GM23338 (cell line): Measurements from ENCODE around the gene TBC1D9. TPM values are rescaled to one million over a fixed set of nuclear protein-coding genes. Genes with fewer than 3 reads are reported as not detected.
"Not testable (repeated sequence)": the region's sequence is repeated elsewhere in the genome, so short reads cannot be mapped to it uniquely, and the experiment has no call there.

ENCODE experiments used
- ATAC-seq: fragments of 200-7000 bp; cut with Tn5 transposase; 3 replicates; pipeline ENCODE4 v1.9.1; 2020
- DNase-seq: peaks from one replicate; pipeline ENCODE4 v3.0.0-alpha.2; 2015; ENCODE audit warnings: low spot score
- H2AFZ ChIP-seq: fragments of 200-600 bp; sonication (generic); 2 replicates; pipeline ENCODE4 v1.8.0; 2016; ENCODE audit warnings: antibody characterized with exemption, mild to moderate bottlenecking, moderate library complexity
- H3F3A ChIP-seq: fragments of 200-600 bp; sonication (generic); replicated peaks from 2 replicates; pipeline ENCODE4 v1.8.0; 2017; ENCODE audit warnings: antibody characterized with exemption, mixed run types, low read depth
- H3K27ac ChIP-seq: fragments of 200-600 bp; sonication (generic); 2 replicates; pipeline ENCODE4 v1.6.1; 2016; ENCODE audit warnings: low read depth
- H3K27me3 ChIP-seq: fragments of 200-600 bp; sonication (generic); 2 replicates; pipeline ENCODE4 v1.8.0; 2016; ENCODE audit warnings: mild to moderate bottlenecking, mixed run types, moderate library complexity; ENCODE audit not compliant: insufficient read depth
- H3K36me3 ChIP-seq: fragments of 200-600 bp; sonication (generic); 2 replicates; pipeline ENCODE4 v1.8.0; 2016; ENCODE audit warnings: mild to moderate bottlenecking; ENCODE audit not compliant: insufficient read depth
- H3K4me1 ChIP-seq: fragments of 200-600 bp; sonication (generic); 2 replicates; pipeline ENCODE4 v1.8.0; 2016; ENCODE audit warnings: mild to moderate bottlenecking, moderate library complexity; ENCODE audit not compliant: insufficient read depth
- H3K4me2 ChIP-seq: fragments of 200-600 bp; sonication (generic); 2 replicates; pipeline ENCODE4 v1.7.1; 2017; ENCODE audit warnings: mixed run types
- H3K4me3 ChIP-seq: fragments of 200-600 bp; sonication (generic); 2 replicates; pipeline ENCODE4 v1.6.1; 2016; ENCODE audit warnings: mixed run types
- H3K79me2 ChIP-seq: fragments of 200-600 bp; sonication (generic); replicated peaks from 2 replicates; pipeline ENCODE4 v1.8.0; 2017; ENCODE audit warnings: mild to moderate bottlenecking; ENCODE audit not compliant: insufficient read depth
- H3K9me2 ChIP-seq: fragments of 200-600 bp; sonication (generic); 2 replicates; pipeline ENCODE4 v1.8.0; 2017; ENCODE audit not compliant: insufficient read depth
- H4K20me1 ChIP-seq: fragments of 200-600 bp; sonication (generic); replicated peaks from 2 replicates; pipeline ENCODE4 v1.8.0; 2017; ENCODE audit warnings: mild to moderate bottlenecking; ENCODE audit not compliant: insufficient read depth
- H3K27ac Mint-ChIP-seq: 2 replicates; pipeline ENCODE4 v1.8.0; 2020; ENCODE audit warnings: inconsistent platforms, mild to moderate bottlenecking, moderate library complexity, mixed read lengths
- H3K27me3 Mint-ChIP-seq: 3 replicates; pipeline ENCODE4 v1.8.0; 2022; ENCODE audit warnings: low read depth, mild to moderate bottlenecking, moderate library complexity, mixed read lengths, inconsistent platforms; ENCODE audit not compliant: insufficient read depth, poor library complexity
- H3K36me3 Mint-ChIP-seq: 3 replicates; pipeline ENCODE4 v1.8.0; 2021; ENCODE audit warnings: low read depth, mild to moderate bottlenecking, inconsistent platforms, moderate library complexity, mixed read lengths
- H3K4me1 Mint-ChIP-seq: 3 replicates; pipeline ENCODE4 v1.8.0; 2020; ENCODE audit warnings: mild to moderate bottlenecking, inconsistent platforms, mixed read lengths
- H3K4me3 Mint-ChIP-seq: 3 replicates; pipeline ENCODE4 v1.8.0; 2021; ENCODE audit warnings: moderate library complexity, mild to moderate bottlenecking, inconsistent platforms, mixed read lengths
- H3K9me3 Mint-ChIP-seq: 3 replicates; pipeline ENCODE4 v1.8.0; 2020; ENCODE audit warnings: moderate library complexity, mild to moderate bottlenecking, inconsistent platforms, mixed read lengths
- CREB1 ChIP-seq: fragments of 250-450 bp; sonication (Bioruptor Pico); IDR thresholded peaks from 2 replicates; pipeline ENCODE4 v1.5.0; 2020; ENCODE audit warnings: low read depth, mild to moderate bottlenecking, moderate library complexity
- CTCF ChIP-seq, 2 experiments: fragments of 200-600 bp in 1 of 2; sonication (generic) in 1 of 2; conservative IDR thresholded peaks; 2 replicates each; pipeline versions ENCODE4 v1.5.1 to v1.6.1; 2016 to 2017; ENCODE audit warnings: antibody characterized with exemption in 2 of 2, low read depth in 2 of 2, mild to moderate bottlenecking in 2 of 2, moderate library complexity in 1 of 2
- ETS1 ChIP-seq: IDR thresholded peaks from 2 replicates; pipeline ENCODE4 v1.6.1; 2016; ENCODE audit warnings: antibody characterized with exemption
- EZH2 ChIP-seq: fragments of 200-600 bp; sonication (generic); IDR thresholded peaks from one replicate; pipeline ENCODE4 v1.8.0; 2017; ENCODE audit warnings: antibody characterized with exemption, mild to moderate bottlenecking, low read depth; ENCODE audit not compliant: unreplicated experiment
- EZH2phosphoT487 ChIP-seq: fragments of 200-600 bp; sonication (generic); IDR thresholded peaks from one replicate; pipeline ENCODE4 v1.8.1; 2018; ENCODE audit warnings: antibody characterized with exemption; ENCODE audit not compliant: unreplicated experiment
- JUNB ChIP-seq: IDR thresholded peaks from one replicate; pipeline ENCODE4 v1.6.1; 2016; ENCODE audit warnings: antibody characterized with exemption; ENCODE audit not compliant: unreplicated experiment
- POLR2AphosphoS5 ChIP-seq: IDR thresholded peaks from 2 replicates; pipeline ENCODE4 v1.6.1; 2016; ENCODE audit warnings: antibody characterized with exemption, low read depth
- STAT1 ChIP-seq: IDR thresholded peaks from one replicate; pipeline ENCODE4 v1.6.1; 2016; ENCODE audit warnings: antibody characterized with exemption; ENCODE audit not compliant: unreplicated experiment
- ZNF114 ChIP-seq: fragments of 250-450 bp; sonication (Bioruptor Pico); IDR thresholded peaks from 2 replicates; pipeline ENCODE4 v1.5.0; 2020; ENCODE audit warnings: mild to moderate bottlenecking, moderate library complexity
- ZNF331 ChIP-seq: fragments of 250-450 bp; sonication (Bioruptor Pico); IDR thresholded peaks from 2 replicates; pipeline ENCODE4 v1.5.0; 2020; ENCODE audit warnings: low read depth, mild to moderate bottlenecking, moderate library complexity
- ZNF462 ChIP-seq: fragments of 250-450 bp; sonication (Bioruptor Pico); IDR thresholded peaks from 2 replicates; pipeline ENCODE4 v1.5.0; 2020; ENCODE audit warnings: mild to moderate bottlenecking, moderate library complexity
- polyA plus RNA-seq: library from polyadenylated mRNA; unstranded; fragments of >200 nt; fragmentation: Nextera tagmentation; extraction: Ambion mirVana; gene quantifications from 2 replicates; pipeline ENCODE4 v1.2.1, GENCODE V29; 2016
- total RNA-seq: library from RNA; depleted of rRNA; stranded (reverse); fragments of >200 nt; shearing (Covaris generic); gene quantifications from 2 replicates; pipeline ENCODE4 v1.2.3, GENCODE V29; 2014

Gene TBC1D9
- total and polyA plus RNA-seq, 2 experiments from 2014 or later: 0.03 to 0.56 TPM

- no peak for TF ChIP-seq CTCF (conservative IDR thresholded peaks at IDR 0.05; ENCODE audit: low read depth in 2 of 2)
- TF ChIP-seq EZH2: no peak
- TF ChIP-seq ZNF331 (CRISPR knock-in tag): no peak
- no peak for TF ChIP-seq POLR2AphosphoS5
- TF ChIP-seq ETS1: no peak
- TF ChIP-seq JUNB: no peak
- TF ChIP-seq STAT1: no peak
Observed at GRCh38 chr4:140789759-140790158, 33.6 kb upstream of the TBC1D9 start (continued).

GRCh38 chr4:140782787-140783186, 26.6 kb upstream of the TBC1D9 start:
- H3K36me3 Mint-ChIP-seq, H3K79me2 ChIP-seq, H3K27me3 Mint-ChIP-seq, H3K27ac ChIP-seq, H3K4me3 Mint-ChIP-seq, H3K27me3 ChIP-seq, H4K20me1 ChIP-seq, H3K4me1 Mint-ChIP-seq, H2AFZ ChIP-seq, H3K4me2 ChIP-seq, H3K4me1 ChIP-seq, DNase-seq, H3K27ac Mint-ChIP-seq, H3K4me3 ChIP-seq, ATAC-seq, H3F3A ChIP-seq, H3K9me2 ChIP-seq, H3K36me3 ChIP-seq: not testable (repeated sequence)
- H3K9me3 Mint-ChIP-seq: peaks cover 12% of the 10 kb centered on the region

GRCh38 chr4:140781596-140781995, 25.4 kb upstream of the TBC1D9 start:
- no peaks in the 10 kb centered on the region for H3K4me1 ChIP-seq
- H3K36me3 Mint-ChIP-seq: no peaks in the 10 kb centered on the region
- no peaks in the 10 kb centered on the region for H3K4me1 Mint-ChIP-seq
- no peaks in the 10 kb centered on the region for H3K27me3 Mint-ChIP-seq
- no peak overlapping the region for H3K27ac ChIP-seq
- no peaks in the 10 kb centered on the region for H3K27me3 ChIP-seq
- no peak overlapping the region for H3K27ac Mint-ChIP-seq
- ATAC-seq (no peak), DNase-seq (no peak)
- no peaks in the 10 kb centered on the region for H3K36me3 ChIP-seq
- no peaks in the 10 kb centered on the region for H3K79me2 ChIP-seq
- H2AFZ ChIP-seq: no peak overlapping the region
- H3K4me2 ChIP-seq: no peak overlapping the region
- H4K20me1 ChIP-seq: no peaks in the 10 kb centered on the region
- H3K4me3 Mint-ChIP-seq: no peak overlapping the region
- no peak overlapping the region for H3K4me3 ChIP-seq
- H3F3A ChIP-seq: no peaks in the 10 kb centered on the region
- peaks cover 5% of the 10 kb centered on the region; the same call in 1 of the 3 replicates for H3K9me3 Mint-ChIP-seq
- H3K9me2 ChIP-seq: no peaks in the 10 kb centered on the region
- TF ChIP-seq JUNB: no peak
- TF ChIP-seq EZH2phosphoT487: no peak
- no peak for TF ChIP-seq CREB1
- TF ChIP-seq ZNF114 (CRISPR knock-in tag): no peak
- TF ChIP-seq STAT1: no peak
- no peak for TF ChIP-seq EZH2
- no peak for TF ChIP-seq ZNF462 (CRISPR knock-in tag)
